HepG2 (cell line): ENCODE measurements around the gene MTIF2. TPM values are rescaled to one million over a fixed set of nuclear protein-coding genes. Genes with fewer than 3 reads are reported as not detected.
A peak's percentile ranks its signal among the peaks of the same experiment; 100 is the strongest.

Experiments
- BRF2 ChIP-seq: sonication (generic); formaldehyde crosslinking; IDR thresholded peaks from 2 replicates; pipeline ENCODE4 v1.8.1; 2022; ENCODE audit warnings: mild to moderate bottlenecking, missing genetic modification reagents
- CENPBD1 ChIP-seq: sonication (generic); formaldehyde crosslinking; IDR thresholded peaks from 2 replicates; pipeline ENCODE4 v1.8.0; 2022; ENCODE audit warnings: missing genetic modification reagents, low read depth, mild to moderate bottlenecking, borderline replicate concordance
- EP300 ChIP-seq, 3 experiments: sonication (generic) in 1 of 3; formaldehyde crosslinking in 1 of 3; IDR thresholded peaks; 2 replicates each; pipeline versions ENCODE4 v1.5.1 to v1.6.1; 2011 to 2020; ENCODE audit warnings: low read depth in 2 of 3, low read length in 2 of 3, borderline replicate concordance in 1 of 3, improper control_type of control experiment in 1 of 3, mild to moderate bottlenecking in 1 of 3, missing genetic modification reagents in 1 of 3, moderate library complexity in 1 of 3
- GRHL1 ChIP-seq: sonication (generic); formaldehyde crosslinking; conservative IDR thresholded peaks from 2 replicates; pipeline ENCODE4 v1.8.0; 2022; ENCODE audit warnings: missing genetic modification reagents
- NFATC3 ChIP-seq: sonication (generic); formaldehyde crosslinking; IDR thresholded peaks from 2 replicates; pipeline ENCODE4 v1.5.1; 2020; ENCODE audit warnings: mild to moderate bottlenecking, missing genetic modification reagents
- PBX3 ChIP-seq: sonication (generic); formaldehyde crosslinking; IDR thresholded peaks from 2 replicates; pipeline ENCODE4 v1.8.1; 2023; ENCODE audit warnings: missing genetic modification reagents, inconsistent platforms, borderline replicate concordance
- ZBTB44 ChIP-seq: sonication (generic); formaldehyde crosslinking; IDR thresholded peaks from 2 replicates; pipeline ENCODE4 v1.4.0; 2020; ENCODE audit warnings: missing genetic modification reagents
- ZFP91 ChIP-seq: sonication (generic); formaldehyde crosslinking; IDR thresholded peaks from 2 replicates; pipeline ENCODE4 v1.9.0; 2022; ENCODE audit warnings: missing genetic modification reagents, mild to moderate bottlenecking, borderline replicate concordance
- ZNF281 ChIP-seq: sonication (generic); formaldehyde crosslinking; IDR thresholded peaks from 2 replicates; pipeline ENCODE4 v1.4.0; 2020; ENCODE audit warnings: missing genetic modification reagents, borderline replicate concordance
- ZNF34 ChIP-seq: sonication (generic); formaldehyde crosslinking; IDR thresholded peaks from 2 replicates; pipeline ENCODE4 v1.4.0; 2020; ENCODE audit warnings: mild to moderate bottlenecking, missing genetic modification reagents, borderline replicate concordance
- ZNF672 ChIP-seq: sonication (generic); formaldehyde crosslinking; IDR thresholded peaks from 2 replicates; pipeline ENCODE4 v1.8.1; 2022; ENCODE audit warnings: missing genetic modification reagents
- ZNF674 ChIP-seq: sonication (generic); formaldehyde crosslinking; IDR thresholded peaks from 2 replicates; pipeline ENCODE4 v1.5.0; 2020; ENCODE audit warnings: low read depth, mild to moderate bottlenecking, missing genetic modification reagents
- ZNF766 ChIP-seq: sonication (generic); formaldehyde crosslinking; IDR thresholded peaks from 2 replicates; pipeline ENCODE4 v1.5.0; 2020; ENCODE audit warnings: missing genetic modification reagents, borderline replicate concordance
- ZSCAN20 ChIP-seq: sonication (generic); formaldehyde crosslinking; IDR thresholded peaks from 2 replicates; pipeline ENCODE4 v1.4.0; 2020; ENCODE audit warnings: missing genetic modification reagents, mild to moderate bottlenecking, borderline replicate concordance
- polyA plus RNA-seq, 8 experiments: library from polyadenylated mRNA; depleted of rRNA in 3 of 8; stranded (reverse) in 7 of 8; unstranded in 1 of 8; fragments of >200 nt; fragmentation: Illumina TruSeq in 4 of 8; extraction: Trizol in 4 of 8; gene quantifications; 2 replicates each; pipeline versions ENCODE4 v1.2.1 to v1.2.3, GENCODE V29; 2011 to 2016; ENCODE audit warnings: low read depth in 4 of 8, missing spikeins in 1 of 8, mixed read lengths in 1 of 8; ENCODE audit not compliant: insufficient read depth in 1 of 8
- total RNA-seq, 5 experiments: library from RNA; depleted of rRNA; stranded (reverse); fragments of >200 nt; fragmentation: Illumina TruSeq; extraction: Trizol; gene quantifications; 2 replicates each; pipeline ENCODE4 v1.2.3, GENCODE V29; 2016; ENCODE audit warnings: low read depth in 1 of 5

Gene MTIF2
- total and polyA plus RNA-seq, 2 of the 13 experiments (the other 11 are each of a cell fraction or from before 2014, with no cell fraction given), result 32.1 to 92.1 TPM

- no peak; the same call in 1 of the 2 replicates for TF ChIP-seq ZNF281 (CRISPR knock-in tag)
- no peak for TF ChIP-seq ZNF672 (CRISPR knock-in tag)
- TF ChIP-seq ZSCAN20 (CRISPR knock-in tag), result peak; percentile 83; the same call in 1 of the 2 replicates
- TF ChIP-seq BRF2, result peak; percentile 93
- peak; percentile 81; the same call in 1 of the 2 replicates for TF ChIP-seq NFATC3
- TF ChIP-seq EP300 (IDR thresholded peaks at IDR 0.05; ENCODE audit: low read depth in 2 of 2, low read length in 2 of 2), result no peak
- peak; percentile 70; the same call in 1 of the 2 replicates for TF ChIP-seq EP300 (CRISPR knock-in tag; IDR thresholded peaks at IDR 0.05; ENCODE audit: borderline replicate concordance)
- peak; percentile 92; the same call in 1 of the 2 replicates for TF ChIP-seq ZBTB44 (CRISPR knock-in tag)
- TF ChIP-seq PBX3, result no peak
- peak; percentile 35; the same call in 1 of the 2 replicates for TF ChIP-seq CENPBD1 (CRISPR knock-in tag)
- TF ChIP-seq GRHL1, result no peak
- TF ChIP-seq ZFP91 (CRISPR knock-in tag), result peak; percentile 98
- TF ChIP-seq ZNF766, result peak; percentile 74
- peak; percentile 46; the same call in 1 of the 2 replicates for TF ChIP-seq ZNF34 (CRISPR knock-in tag)
- no peak for TF ChIP-seq ZNF674 (CRISPR knock-in tag)
Observed at GRCh38 chr2:55282110-55282917, 13.3 kb upstream of the MTIF2 start (continued).
